ENCODE results near the gene GOLT1A.
"Not testable (repeated sequence)": the region's sequence is repeated elsewhere in the genome, so short reads cannot be mapped to it uniquely, and the experiment has no call there.

Gene GOLT1A

GRCh38 chr1:204248954-204249353, 35.2 kb upstream of the GOLT1A start:
- DNase-seq (ENCODE audit: low spot score), result no peak

- no peak for DNase-seq (ENCODE audit: low spot score)
Measured at GRCh38 chr1:204246876-204247275, 33.1 kb upstream of the GOLT1A start.

GRCh38 chr1:204242920-204243319, 29.1 kb upstream of the GOLT1A start:
- DNase-seq (ENCODE audit: low spot score), result no peak

GRCh38 chr1:204241914-204242313, 28.1 kb upstream of the GOLT1A start:
- DNase-seq (ENCODE audit: low spot score), result no peak

- no peak for DNase-seq (ENCODE audit: low spot score)
Measured at GRCh38 chr1:204241050-204241449, 27.3 kb upstream of the GOLT1A start.

GRCh38 chr1:204240233-204240632, 26.4 kb upstream of the GOLT1A start:
- no peak for DNase-seq (ENCODE audit: low spot score)

- not testable (repeated sequence) for DNase-seq (ENCODE audit: low spot score)
Measured at GRCh38 chr1:204239401-204239800, 25.6 kb upstream of the GOLT1A start.

GRCh38 chr1:204238520-204238919, 24.7 kb upstream of the GOLT1A start:
- DNase-seq (ENCODE audit: low spot score), result not testable (repeated sequence)

GRCh38 chr1:204237515-204237914, 23.7 kb upstream of the GOLT1A start:
- DNase-seq (ENCODE audit: low spot score), result not testable (repeated sequence)

GRCh38 chr1:204232526-204232925, 18.7 kb upstream of the GOLT1A start:
- DNase-seq (ENCODE audit: low spot score), result no peak

GRCh38 chr1:204230211-204230610, 16.4 kb upstream of the GOLT1A start:
- DNase-seq (ENCODE audit: low spot score), result no peak

GRCh38 chr1:204228896-204229295, 15.1 kb upstream of the GOLT1A start:
- DNase-seq (ENCODE audit: low spot score), result no peak

- DNase-seq (ENCODE audit: low spot score), result no peak
Measured at GRCh38 chr1:204227996-204228785, 14.4 kb upstream of the GOLT1A start.

- DNase-seq (ENCODE audit: low spot score), result no peak
Measured at GRCh38 chr1:204227351-204227750, 13.6 kb upstream of the GOLT1A start.

GRCh38 chr1:204225841-204226735, 12.3 kb upstream of the GOLT1A start:
- DNase-seq (ENCODE audit: low spot score), result no peak

- DNase-seq (ENCODE audit: low spot score), result no peak
Measured at GRCh38 chr1:204224655-204225054, 10.9 kb upstream of the GOLT1A start.

- DNase-seq (ENCODE audit: low spot score), result no peak
Measured at GRCh38 chr1:204223129-204223860, 9.5 kb upstream of the GOLT1A start.

GRCh38 chr1:204222764-204223055, 8.9 kb upstream of the GOLT1A start:
- no peak for DNase-seq (ENCODE audit: low spot score)

- no peak for DNase-seq (ENCODE audit: low spot score)
Measured at GRCh38 chr1:204222006-204222763, 8.4 kb upstream of the GOLT1A start.

GRCh38 chr1:204221271-204221670, 7.5 kb upstream of the GOLT1A start:
- no peak for DNase-seq (ENCODE audit: low spot score)

- DNase-seq (ENCODE audit: low spot score), result no peak
Measured at GRCh38 chr1:204219971-204220616, 6.3 kb upstream of the GOLT1A start.

Measured in germinal center (tissue), 1 donor.